ENCODE measurements around the gene STIM2.

DNA sequence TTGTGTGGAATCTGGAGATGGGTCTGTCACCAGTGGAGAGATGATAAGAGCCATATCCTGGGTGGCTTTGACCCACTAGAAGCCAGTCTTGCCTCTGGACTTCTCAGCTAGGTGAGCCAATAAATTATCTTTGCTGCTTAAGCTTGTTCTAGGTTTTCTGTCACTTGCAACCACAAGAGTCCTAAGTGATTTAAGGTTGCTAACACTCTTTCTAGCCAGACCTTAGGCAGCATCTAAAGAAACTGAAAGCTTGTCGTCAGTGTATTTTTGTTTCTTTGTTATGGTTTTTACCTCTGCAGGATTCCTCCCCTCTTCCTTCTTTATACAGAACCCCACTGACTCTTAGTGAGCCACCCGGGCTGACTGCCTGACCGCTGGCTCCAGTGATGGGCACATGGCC is 37.1 kb upstream of the STIM2 start:
- TF ChIP-seq CTCF (IDR thresholded peaks at IDR 0.05): no peak
- no peak for TF ChIP-seq EZH2 (IDR thresholded peaks at IDR 0.05; ENCODE audit: borderline replicate concordance, insufficient read depth, low read depth, low read length, poor library complexity, severe bottlenecking)

Measured in B cell (primary cell).